Trophoblast cell (in vitro differentiated cells and primary cell): ENCODE results near the gene MCF2L2.

Experiments used
- DNase-seq, 2 donors: peaks; one replicate each; pipeline ENCODE4 v3.0.0-alpha.2; 2016
- H2AFZ ChIP-seq: 2 replicates; pipeline ENCODE4 v1.6.1; 2013; ENCODE audit warnings: low read length, moderate library complexity, mild to moderate bottlenecking; ENCODE audit not compliant: insufficient read depth, poor library complexity
- H2AK5ac ChIP-seq: 2 replicates; pipeline ENCODE4 v1.6.1; 2013; ENCODE audit warnings: mild to moderate bottlenecking, low read length
- H2BK120ac ChIP-seq: 2 replicates; pipeline ENCODE4 v1.6.1; 2013; ENCODE audit warnings: low read length, mild to moderate bottlenecking, moderate library complexity; ENCODE audit not compliant: insufficient read depth, poor library complexity
- H2BK12ac ChIP-seq: 2 replicates; pipeline ENCODE4 v1.6.1; 2013; ENCODE audit warnings: mild to moderate bottlenecking, low read length, moderate library complexity
- H2BK5ac ChIP-seq: 2 replicates; pipeline ENCODE4 v1.6.1; 2013; ENCODE audit warnings: low read length, low read depth, moderate library complexity, mild to moderate bottlenecking; ENCODE audit not compliant: poor library complexity
- H3K14ac ChIP-seq: 2 replicates; pipeline ENCODE4 v1.6.1; 2013; ENCODE audit warnings: mild to moderate bottlenecking, low read length
- H3K18ac ChIP-seq: 2 replicates; pipeline ENCODE4 v1.6.1; 2013; ENCODE audit warnings: mild to moderate bottlenecking, low read length
- H3K23ac ChIP-seq: 2 replicates; pipeline ENCODE4 v1.6.1; 2013; ENCODE audit warnings: low read length
- H3K27ac ChIP-seq: 2 replicates; pipeline ENCODE4 v1.5.1; 2013; ENCODE audit warnings: low read depth, mild to moderate bottlenecking, inconsistent platforms, low read length, moderate library complexity
- H3K27me3 ChIP-seq: 2 replicates; pipeline ENCODE4 v1.6.1; 2013; ENCODE audit warnings: inconsistent platforms, mild to moderate bottlenecking, low read length, moderate library complexity; ENCODE audit not compliant: insufficient read depth
- H3K36me3 ChIP-seq, 2 experiments: 1 replicate in 1 of 2; 2 replicates in 1 of 2; pipeline ENCODE4 v1.6.1; 2013; ENCODE audit warnings: low read length in 2 of 2, mild to moderate bottlenecking in 2 of 2, moderate library complexity in 1 of 2; ENCODE audit not compliant: insufficient read depth in 2 of 2, control insufficient read depth in 1 of 2
- H3K4ac ChIP-seq: 2 replicates; pipeline ENCODE4 v1.6.1; 2013; ENCODE audit warnings: low read depth, mild to moderate bottlenecking, low read length, moderate library complexity
- H3K4me1 ChIP-seq, 2 experiments: 1 replicate in 1 of 2; 2 replicates in 1 of 2; pipeline ENCODE4 v1.6.1; 2013; ENCODE audit warnings: low read length in 2 of 2, mild to moderate bottlenecking in 2 of 2, moderate library complexity in 1 of 2; ENCODE audit not compliant: insufficient read depth in 2 of 2, control insufficient read depth in 1 of 2
- H3K4me2 ChIP-seq: 2 replicates; pipeline ENCODE4 v1.6.1; 2013; ENCODE audit warnings: inconsistent platforms, mild to moderate bottlenecking, low read length, moderate library complexity
- H3K4me3 ChIP-seq: 2 replicates; pipeline ENCODE4 v1.5.1; 2013; ENCODE audit warnings: mild to moderate bottlenecking, low read depth, low read length, inconsistent platforms
- H3K79me1 ChIP-seq: one replicate; pipeline ENCODE4 v1.6.1; 2013; ENCODE audit warnings: low read length
- H3K79me2 ChIP-seq: 2 replicates; pipeline ENCODE4 v1.6.1; 2013; ENCODE audit warnings: low read length, mild to moderate bottlenecking; ENCODE audit not compliant: control insufficient read depth, insufficient read depth, poor library complexity
- H3K9ac ChIP-seq: 2 replicates; pipeline ENCODE4 v1.6.1; 2013; ENCODE audit warnings: mild to moderate bottlenecking, low read length
- H3K9me3 ChIP-seq: 2 replicates; pipeline ENCODE4 v1.6.1; 2013; ENCODE audit warnings: low read depth, mild to moderate bottlenecking, control low read depth, inconsistent platforms, low read length; ENCODE audit not compliant: insufficient read depth
- H4K12ac ChIP-seq: 2 replicates; pipeline ENCODE4 v1.6.1; 2013; ENCODE audit warnings: low read depth, mild to moderate bottlenecking, low read length, moderate library complexity
- H4K8ac ChIP-seq: 2 replicates; pipeline ENCODE4 v1.6.1; 2013; ENCODE audit warnings: low read depth, mild to moderate bottlenecking, low read length, moderate library complexity
- H4K91ac ChIP-seq: one replicate; pipeline ENCODE4 v1.6.1; 2013; ENCODE audit warnings: low read depth, mild to moderate bottlenecking, low read length, moderate library complexity
- WGBS: extraction: QIAGEN DNeasy Blood & Tissue Kit; methylation state at CpG from one replicate; pipeline ENCODE4 v1.1.7; 2013; ENCODE audit warnings: missing lambda C conversion rate; ENCODE audit not compliant: insufficient read length, insufficient coverage; ENCODE audit errors: extremely low coverage; 5-methylcytosine and 5-hydroxymethylcytosine counted together

The MCF2L2 gene

GRCh38 chr3:183265834-183266417 is 162.5 kb downstream of the MCF2L2 start:
- peaks cover 11 to 24% of the 10 kb centered on the region in 2 experiments for H3K4me1 ChIP-seq
- no peak overlapping the region for H4K12ac ChIP-seq
- no peak overlapping the region for H4K91ac ChIP-seq
- no peak overlapping the region for H3K14ac ChIP-seq
- H3K23ac ChIP-seq: no peak overlapping the region
- no peak overlapping the region for H2BK5ac ChIP-seq
- no peak overlapping the region for H3K4ac ChIP-seq
- no peaks in the 10 kb centered on the region for H3K79me2 ChIP-seq
- no peak overlapping the region for H2BK12ac ChIP-seq
- H2BK120ac ChIP-seq: no peak overlapping the region
- no peaks in the 10 kb centered on the region for H3K27me3 ChIP-seq
- no peak overlapping the region for H2AK5ac ChIP-seq
- no peak overlapping the region for H4K8ac ChIP-seq
- DNase-seq: peak; percentile 65 to 73
- peaks cover 2 to 6% of the 10 kb centered on the region in 2 experiments for H3K36me3 ChIP-seq
- no CpG with 5 or more reads among the region's 5 CpGs for WGBS
- H3K79me1 ChIP-seq: peaks cover 2% of the 10 kb centered on the region
- no peak overlapping the region for H3K4me2 ChIP-seq
- H2AFZ ChIP-seq: no peak overlapping the region
- no peak overlapping the region for H3K4me3 ChIP-seq
- H3K18ac ChIP-seq: no peak overlapping the region
- H3K9me3 ChIP-seq: no peaks in the 10 kb centered on the region
- H3K27ac ChIP-seq: no peak overlapping the region
- no peak overlapping the region for H3K9ac ChIP-seq

- Histone ChIP-seq H3K4ac (no peak overlapping the region), H2BK5ac (no peak overlapping the region), H3K79me1 (peaks cover 2% of the 10 kb centered on the region), H3K14ac (no peak overlapping the region), H2BK120ac (no peak overlapping the region), H3K23ac (no peak overlapping the region), H2AFZ (no peak overlapping the region), H2BK12ac (no peak overlapping the region), H3K9ac (no peak overlapping the region), H4K8ac (peak overlapping the region; percentile 46), H3K9me3 (no peaks in the 10 kb centered on the region), H3K4me3 (no peak overlapping the region), H3K79me2 (no peaks in the 10 kb centered on the region), H3K27ac (no peak overlapping the region), H4K91ac (no peak overlapping the region), H2AK5ac (no peak overlapping the region), H4K12ac (no peak overlapping the region), H3K4me2 (no peak overlapping the region), H3K36me3 (peaks cover 2 to 3% of the 10 kb centered on the region in 2 experiments), H3K18ac (no peak overlapping the region), H3K4me1 (peaks cover 11 to 24% of the 10 kb centered on the region in 2 experiments), H3K27me3 (no peaks in the 10 kb centered on the region)
- WGBS: no CpG with 5 or more reads among the region's 15 CpGs
- no peak for DNase-seq
These were observed 163.2 kb downstream of the MCF2L2 start for GRCh38 chr3:183265157-183265642.

- Histone ChIP-seq H3K23ac (no peak overlapping the region), H4K91ac (no peak overlapping the region), H3K27me3 (no peaks in the 10 kb centered on the region), H4K8ac (no peak overlapping the region), H3K27ac (no peak overlapping the region), H2AK5ac (no peak overlapping the region), H3K9ac (no peak overlapping the region), H2BK5ac (no peak overlapping the region), H2BK120ac (no peak overlapping the region), H3K4ac (no peak overlapping the region), H2BK12ac (no peak overlapping the region), H3K9me3 (no peaks in the 10 kb centered on the region), H3K79me2 (no peaks in the 10 kb centered on the region), H3K18ac (no peak overlapping the region), H3K79me1 (peaks cover 2% of the 10 kb centered on the region), H3K4me2 (no peak overlapping the region), H3K14ac (no peak overlapping the region), H4K12ac (no peak overlapping the region), H3K4me1 (peaks cover 11 to 24% of the 10 kb centered on the region in 2 experiments), H2AFZ (no peak overlapping the region), H3K4me3 (no peak overlapping the region), H3K36me3 (no peaks in the 10 kb centered on the region)
- no CpG with 5 or more reads among the region's 5 CpGs for WGBS
- DNase-seq: no peak
These were observed 164.2 kb downstream of the MCF2L2 start for GRCh38 chr3:183264268-183264667.

- Histone ChIP-seq H3K4me2 (no peak overlapping the region), H3K79me2 (no peaks in the 10 kb centered on the region), H2BK12ac (no peak overlapping the region), H3K4ac (no peak overlapping the region), H3K79me1 (peaks cover 2% of the 10 kb centered on the region), H3K14ac (no peak overlapping the region), H3K36me3 (peaks cover 0 to 1% of the 10 kb centered on the region in 2 experiments), H3K9me3 (no peaks in the 10 kb centered on the region), H3K23ac (no peak overlapping the region), H3K27me3 (no peaks in the 10 kb centered on the region), H4K12ac (no peak overlapping the region), H3K18ac (no peak overlapping the region), H3K4me3 (no peak overlapping the region), H2AK5ac (no peak overlapping the region), H2BK5ac (no peak overlapping the region), H3K27ac (no peak overlapping the region), H2AFZ (no peak overlapping the region), H3K4me1 (peaks cover 11 to 19% of the 10 kb centered on the region in 2 experiments), H2BK120ac (no peak overlapping the region), H3K9ac (no peak overlapping the region), H4K8ac (no peak overlapping the region), H4K91ac (no peak overlapping the region)
- WGBS: no CpG with 5 or more reads among the region's 3 CpGs
- DNase-seq: no peak
These were observed 165.5 kb downstream of the MCF2L2 start for GRCh38 chr3:183262875-183263378.
